Testis (tissue), 2 donors: ENCODE data around the gene PRPS1.
"Not testable (repeated sequence)": the region's sequence is repeated elsewhere in the genome, so short reads cannot be mapped to it uniquely, and the experiment has no call there.

Experiments used
- CTCF ChIP-seq, 3 experiments: fragments of 450-650 bp in 2 of 3; fragments of 200-600 bp in 1 of 3; sonication (generic) in 1 of 3; IDR thresholded peaks; one replicate each; pipeline ENCODE4 v1.5.1; 2016 to 2019; ENCODE audit warnings: antibody characterized with exemption in 3 of 3, mild to moderate bottlenecking in 2 of 3, moderate library complexity in 1 of 3
- POLR2A ChIP-seq: fragments of 450-650 bp; IDR thresholded peaks from one replicate; pipeline ENCODE4 v1.6.1; 2017; ENCODE audit warnings: antibody characterized with exemption, mild to moderate bottlenecking, moderate library complexity

- TF ChIP-seq CTCF (IDR thresholded peaks at IDR 0.05); POLR2A: not testable (repeated sequence)
Measured at GRCh38 chrX:107668710-107669109, 40.4 kb downstream of the PRPS1 start.
